Measurements from ENCODE around the gene GRAMD1A. TPM values are rescaled to one million over a fixed set of nuclear protein-coding genes. Genes with fewer than 3 reads are reported as not detected.
"Not testable (repeated sequence)": the region's sequence is repeated elsewhere in the genome, so short reads cannot be mapped to it uniquely, and the experiment has no call there.

GRAMD1A gene
- total RNA-seq, 1 experiment from 2014 or later, result 32.8 TPM

DNA sequence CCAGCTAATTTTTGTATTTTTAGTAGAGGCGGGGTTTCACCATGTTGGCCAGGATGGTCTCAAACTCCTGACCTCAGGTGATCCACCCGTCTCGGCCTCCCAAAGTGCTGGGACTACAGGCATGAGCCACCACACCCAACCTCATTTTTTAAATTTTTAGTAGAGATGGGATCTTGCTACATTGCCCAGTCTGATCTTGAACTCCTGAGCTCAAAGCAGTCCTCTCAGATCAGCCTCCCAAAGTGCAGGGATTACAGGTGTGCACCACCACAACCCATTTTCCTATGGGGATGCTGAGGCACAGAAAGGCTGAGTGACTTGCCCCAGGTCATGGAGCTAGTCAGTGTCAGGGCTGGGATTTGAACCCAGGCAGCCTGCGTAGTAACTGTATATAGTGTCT is 51.1 kb downstream of the GRAMD1A start:
- H3K4me1 ChIP-seq (ENCODE audit: insufficient read depth, low read length); H3K9me2 ChIP-seq (replicated peaks; ENCODE audit: low read length); H3K4me2 ChIP-seq (ENCODE audit: low read length); H3K4me3 ChIP-seq (ENCODE audit: low read length); H3K27me3 ChIP-seq (ENCODE audit: low read length); H3K27ac ChIP-seq (ENCODE audit: low read length); H3F3A ChIP-seq (ENCODE audit: low read length, unreplicated experiment); H3K9ac ChIP-seq (ENCODE audit: low read length); CTCF ChIA-PET; H3K9me3 ChIP-seq (ENCODE audit: low read length); ATAC-seq; H3K36me3 ChIP-seq (ENCODE audit: low read depth, low read length); H2AFZ ChIP-seq (ENCODE audit: low read length); POLR2A ChIA-PET (ENCODE audit: unreplicated experiment); H3K79me2 ChIP-seq (ENCODE audit: low read length); DNase-seq; BruUV-seq (replicated peaks); intact Hi-C loops (cut with micrococcal nuclease); H4K20me1 ChIP-seq (ENCODE audit: low read length): not testable (repeated sequence)

DNA sequence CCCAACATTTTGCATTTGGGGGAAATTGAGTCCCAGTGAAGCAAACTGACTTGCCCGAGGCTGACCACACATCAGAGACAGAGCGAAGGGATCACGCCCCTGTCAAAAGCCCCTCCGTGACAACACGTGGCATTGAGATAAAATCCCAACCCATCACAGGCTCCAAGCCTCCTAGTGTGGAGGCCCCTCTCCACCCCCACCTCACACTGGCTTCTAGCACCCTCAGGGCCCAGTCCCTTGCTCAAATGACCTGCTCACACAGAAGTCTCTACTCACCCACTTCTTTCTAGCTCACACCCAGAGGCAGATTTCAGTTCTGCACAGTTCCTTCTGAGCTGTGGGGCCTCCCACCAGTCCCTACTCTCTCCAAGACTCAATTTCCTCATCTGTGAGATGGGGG is 51.7 kb downstream of the GRAMD1A start:
- POLR2A ChIA-PET (ENCODE audit: unreplicated experiment), result no interaction called here

DNA sequence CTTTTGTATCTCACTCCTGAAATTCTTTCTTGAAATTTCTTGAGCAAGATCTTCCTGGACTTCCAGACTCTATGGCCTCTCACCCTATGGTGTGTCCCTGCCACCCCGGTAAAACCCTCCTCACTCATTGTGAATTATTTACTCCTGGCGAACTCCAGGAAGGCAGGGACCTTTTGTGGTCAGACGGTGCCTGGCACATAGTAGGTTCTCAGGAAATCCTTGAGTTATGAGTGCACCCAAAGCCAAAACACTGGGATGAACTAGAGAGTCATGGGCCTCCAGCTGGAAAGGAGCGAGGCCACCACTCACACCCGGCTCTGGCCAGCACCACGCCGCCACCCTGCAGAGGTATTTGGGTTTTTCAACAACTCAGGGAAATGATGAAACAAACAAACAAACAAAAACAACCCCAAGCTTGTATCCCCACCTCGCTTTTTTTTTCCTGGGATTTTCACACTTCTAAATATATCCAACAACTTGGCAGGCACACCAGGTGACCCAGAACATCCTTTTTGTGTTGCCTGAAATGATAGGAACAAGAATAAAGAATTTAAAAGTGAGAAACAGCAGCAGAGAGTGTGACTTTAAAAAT is 52.6 kb downstream of the GRAMD1A start:
- ATAC-seq, result no peak
- H3K9me2 ChIP-seq (replicated peaks; ENCODE audit: low read length), result no peaks in the 10 kb centered on the region
- H3K36me3 ChIP-seq (ENCODE audit: low read depth, low read length), result no peaks in the 10 kb centered on the region
- DNase-seq, result no peak
- H3K4me2 ChIP-seq (ENCODE audit: low read length), result no peak overlapping the region
- H3K27me3 ChIP-seq (ENCODE audit: low read length), result no peaks in the 10 kb centered on the region
- no peaks in the 10 kb centered on the region for H3K4me1 ChIP-seq (ENCODE audit: insufficient read depth, low read length)
- ChIA-PET POLR2A (ENCODE audit: unreplicated experiment) (no interaction called here), CTCF (no interaction called here)
- TF ChIP-seq EZH2phosphoT487 (IDR thresholded peaks at IDR 0.05; ENCODE audit: borderline replicate concordance, low read length) (no peak), EZH2 (IDR thresholded peaks at IDR 0.05; ENCODE audit: low read length, unreplicated experiment) (no peak), CTCF (conservative IDR thresholded peaks at IDR 0.05; ENCODE audit: low read depth, low read length) (no peak)
- H3K9me3 ChIP-seq (ENCODE audit: low read length), result no peaks in the 10 kb centered on the region
- H2AFZ ChIP-seq (ENCODE audit: low read length), result no peak overlapping the region
- intact Hi-C loops (cut with micrococcal nuclease), result no loop called here
- H3K4me3 ChIP-seq (ENCODE audit: low read length), result no peak overlapping the region
- BruUV-seq (replicated peaks), result no TSS peak
- no peak overlapping the region for H3K9ac ChIP-seq (ENCODE audit: low read length)
- no peaks in the 10 kb centered on the region for H3K79me2 ChIP-seq (ENCODE audit: low read length)
- no peaks in the 10 kb centered on the region for H3F3A ChIP-seq (ENCODE audit: low read length, unreplicated experiment)
- no peaks in the 10 kb centered on the region for H4K20me1 ChIP-seq (ENCODE audit: low read length)
- H3K27ac ChIP-seq (ENCODE audit: low read length), result no peak overlapping the region

More for the DNA sequence above, 51.7 kb downstream of the GRAMD1A start:
- Histone ChIP-seq H3K9me2 (replicated peaks; ENCODE audit: low read length) (no peaks in the 10 kb centered on the region), H3K4me3 (ENCODE audit: low read length) (no peak overlapping the region), H3K36me3 (ENCODE audit: low read depth, low read length) (no peaks in the 10 kb centered on the region), H3K9me3 (ENCODE audit: low read length) (no peaks in the 10 kb centered on the region), H2AFZ (ENCODE audit: low read length) (no peak overlapping the region), H3K4me2 (ENCODE audit: low read length) (no peak overlapping the region), H4K20me1 (ENCODE audit: low read length) (no peaks in the 10 kb centered on the region), H3K4me1 (ENCODE audit: insufficient read depth, low read length) (no peaks in the 10 kb centered on the region), H3K79me2 (ENCODE audit: low read length) (no peaks in the 10 kb centered on the region), H3K27me3 (ENCODE audit: low read length) (no peaks in the 10 kb centered on the region), H3K27ac (ENCODE audit: low read length) (no peak overlapping the region), H3F3A (ENCODE audit: low read length, unreplicated experiment) (no peaks in the 10 kb centered on the region), H3K9ac (ENCODE audit: low read length) (no peak overlapping the region)
- DNase-seq, result no peak
- intact Hi-C loops (cut with micrococcal nuclease), result no loop called here
- ATAC-seq, result no peak
- TF ChIP-seq CTCF (conservative IDR thresholded peaks at IDR 0.05; ENCODE audit: low read depth, low read length), result no peak
- no peak for TF ChIP-seq EZH2phosphoT487 (IDR thresholded peaks at IDR 0.05; ENCODE audit: borderline replicate concordance, low read length)
- TF ChIP-seq EZH2 (IDR thresholded peaks at IDR 0.05; ENCODE audit: low read length, unreplicated experiment), result no peak
- no TSS peak for BruUV-seq (replicated peaks)
- CTCF ChIA-PET, result no interaction called here
